GM21825 (cell line): Measurements from ENCODE around the gene PLEKHA5.
"Not testable (repeated sequence)": the region's sequence is repeated elsewhere in the genome, so short reads cannot be mapped to it uniquely, and the experiment has no call there.

Experiments
- ATAC-seq: cut with Tn5 transposase; IDR thresholded peaks from one replicate; pipeline ENCODE4 v1.9.1; 2021; ENCODE audit warnings: mild to moderate bottlenecking, moderate library complexity; ENCODE audit not compliant: unreplicated experiment

The PLEKHA5 gene

DNA sequence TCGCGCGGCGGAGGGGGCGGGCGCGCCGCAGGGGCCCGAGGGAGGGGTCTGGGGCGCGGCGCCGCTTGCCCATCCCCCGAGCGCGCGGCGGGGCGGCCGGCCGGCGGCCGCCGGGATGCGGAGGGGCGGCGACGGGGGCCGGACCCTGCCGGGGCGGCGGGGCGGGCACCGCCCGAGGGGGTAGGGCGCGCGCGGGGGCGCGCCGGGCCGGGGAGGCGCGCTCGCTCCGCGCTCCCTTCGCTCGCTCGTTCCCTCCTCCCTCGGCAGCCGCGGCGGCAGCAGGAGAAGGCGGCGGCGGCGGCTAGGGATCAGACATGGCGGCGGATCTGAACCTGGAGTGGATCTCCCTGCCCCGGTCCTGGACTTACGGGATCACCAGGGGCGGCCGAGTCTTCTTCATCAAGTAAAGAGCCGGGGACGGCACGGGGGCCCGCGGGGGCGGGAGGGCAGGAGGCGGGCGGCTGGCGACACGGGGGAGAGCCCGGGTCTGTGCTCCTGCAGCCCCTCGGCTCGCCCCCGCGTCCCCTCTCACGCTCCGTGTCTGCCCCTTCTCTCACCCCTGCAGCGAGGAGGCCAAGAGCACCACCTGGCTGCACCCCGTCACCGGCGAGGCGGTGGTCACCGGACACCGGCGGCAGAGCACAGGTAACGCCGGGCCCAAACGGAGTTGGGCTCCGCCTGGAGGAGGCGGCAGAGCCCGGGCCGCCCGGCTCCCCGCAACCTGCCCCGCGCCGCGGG, at the start of gene PLEKHA5:
PLEKHA5 (plus strand) TSS at position 248 of the 738 bp plus-strand sequence; CDS start at position 315, 67 bp downstream.
- no peak for ATAC-seq

DNA sequence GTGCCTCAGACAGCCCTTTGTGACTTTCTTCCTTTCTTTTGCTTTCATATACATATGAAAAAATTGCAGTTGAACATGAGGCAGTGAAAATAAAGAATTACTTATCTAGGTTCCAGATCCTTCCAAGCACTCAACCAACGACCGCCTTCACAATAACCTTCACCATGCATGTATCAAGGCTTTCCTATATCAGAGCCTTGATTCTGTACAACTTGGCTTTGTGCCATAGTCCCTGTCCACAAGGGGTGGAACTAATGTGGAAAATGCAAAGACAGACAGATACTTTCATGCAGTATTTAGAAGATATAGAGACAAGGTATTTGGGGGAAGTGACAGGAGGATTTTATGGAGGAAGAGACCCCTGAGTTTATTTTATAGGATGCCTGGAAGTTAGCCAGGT, 48.6 kb upstream of the PLEKHA5 start:
- no peak for ATAC-seq

DNA sequence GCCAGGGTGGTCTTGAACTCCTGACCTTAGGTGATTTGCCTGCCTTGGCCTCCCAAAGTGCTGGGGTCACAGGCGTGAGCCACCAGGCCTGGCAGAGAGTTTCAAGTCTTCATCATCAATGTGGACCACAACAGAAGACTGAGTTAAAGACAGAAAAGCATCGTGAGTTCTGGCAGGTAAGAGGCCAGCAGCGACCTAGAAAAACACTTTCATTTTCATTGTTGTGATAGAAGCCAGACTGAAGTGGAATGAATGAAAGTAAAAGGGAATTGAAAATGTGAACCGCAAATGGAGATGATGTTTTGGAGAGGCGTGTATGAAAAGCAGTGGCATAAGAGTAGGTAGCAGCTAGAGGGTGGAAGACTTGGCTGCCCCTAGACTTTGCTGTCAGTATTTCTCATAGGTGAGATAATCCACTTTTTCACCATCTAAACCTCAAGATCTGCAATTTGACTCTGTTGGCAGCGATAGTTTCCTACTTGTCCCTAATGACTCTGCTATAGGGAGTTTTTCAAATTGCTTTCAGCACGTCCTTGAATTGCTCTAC, 47.1 kb upstream of the PLEKHA5 start:
- no peak for ATAC-seq

DNA sequence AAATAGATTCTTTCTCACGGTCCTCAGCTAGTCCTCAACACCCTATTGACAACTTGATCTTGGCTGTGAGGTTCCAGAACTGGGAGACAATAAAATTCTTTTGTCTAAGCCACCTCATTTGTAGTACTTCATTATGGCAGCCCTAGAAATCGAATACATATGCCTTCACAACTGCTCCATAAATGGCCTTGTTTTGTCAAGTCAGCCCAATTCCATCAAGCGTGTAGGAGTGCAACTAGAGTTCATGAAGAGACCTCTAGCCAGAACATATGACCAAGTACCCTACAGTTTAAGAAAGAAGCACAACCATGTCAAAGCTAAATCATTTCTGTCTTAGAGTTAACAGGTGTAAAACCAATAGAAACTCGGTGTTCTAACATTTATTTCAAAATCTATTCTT, 45.0 kb upstream of the PLEKHA5 start:
- no peak for ATAC-seq

- no peak for ATAC-seq
Measured at GRCh38 chr12:19085090-19085489, 44.4 kb upstream of the PLEKHA5 start.

GRCh38 chr12:19088606-19089005, 40.9 kb upstream of the PLEKHA5 start:
- ATAC-seq: no peak

- ATAC-seq: not testable (repeated sequence)
Measured at GRCh38 chr12:19092482-19092881, 37.1 kb upstream of the PLEKHA5 start.

DNA sequence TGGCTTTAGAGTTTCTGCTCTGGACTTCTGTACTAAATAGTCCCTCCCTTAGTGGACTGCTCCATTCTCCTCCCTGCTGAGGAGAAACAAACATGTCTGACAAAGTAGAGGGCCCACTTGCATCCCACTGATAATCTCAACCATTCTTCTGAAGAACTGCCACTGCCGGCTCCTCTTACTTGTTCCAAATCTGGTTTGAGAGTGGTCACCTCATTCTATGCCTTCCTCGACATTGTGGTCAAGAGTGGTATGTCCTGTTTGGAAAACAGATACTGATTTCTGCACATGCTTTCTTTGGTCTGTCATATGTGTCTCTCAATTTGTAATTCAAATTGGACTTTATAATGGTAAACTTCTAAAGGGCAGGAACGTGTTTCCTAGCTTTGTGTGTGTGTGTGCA, 36.3 kb upstream of the PLEKHA5 start:
- ATAC-seq: no peak

DNA sequence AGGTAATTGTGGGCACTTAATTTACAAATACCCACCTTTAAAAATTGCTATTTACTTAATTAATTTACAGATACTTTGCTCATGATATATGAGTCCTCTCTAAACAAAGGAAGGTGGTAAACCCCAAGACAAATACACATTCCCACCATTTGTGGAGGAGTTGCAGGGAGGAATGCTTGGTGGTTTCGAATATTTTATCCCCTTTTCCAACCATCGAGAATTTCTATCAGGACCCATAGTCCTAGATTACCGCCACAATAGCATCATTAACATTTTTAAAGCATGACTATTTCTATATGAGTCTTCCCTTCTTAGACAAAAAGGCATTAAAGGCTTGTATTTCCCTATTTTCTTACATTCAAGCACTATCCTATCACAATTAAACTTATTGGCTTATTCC, 34.2 kb upstream of the PLEKHA5 start:
- no peak for ATAC-seq

DNA sequence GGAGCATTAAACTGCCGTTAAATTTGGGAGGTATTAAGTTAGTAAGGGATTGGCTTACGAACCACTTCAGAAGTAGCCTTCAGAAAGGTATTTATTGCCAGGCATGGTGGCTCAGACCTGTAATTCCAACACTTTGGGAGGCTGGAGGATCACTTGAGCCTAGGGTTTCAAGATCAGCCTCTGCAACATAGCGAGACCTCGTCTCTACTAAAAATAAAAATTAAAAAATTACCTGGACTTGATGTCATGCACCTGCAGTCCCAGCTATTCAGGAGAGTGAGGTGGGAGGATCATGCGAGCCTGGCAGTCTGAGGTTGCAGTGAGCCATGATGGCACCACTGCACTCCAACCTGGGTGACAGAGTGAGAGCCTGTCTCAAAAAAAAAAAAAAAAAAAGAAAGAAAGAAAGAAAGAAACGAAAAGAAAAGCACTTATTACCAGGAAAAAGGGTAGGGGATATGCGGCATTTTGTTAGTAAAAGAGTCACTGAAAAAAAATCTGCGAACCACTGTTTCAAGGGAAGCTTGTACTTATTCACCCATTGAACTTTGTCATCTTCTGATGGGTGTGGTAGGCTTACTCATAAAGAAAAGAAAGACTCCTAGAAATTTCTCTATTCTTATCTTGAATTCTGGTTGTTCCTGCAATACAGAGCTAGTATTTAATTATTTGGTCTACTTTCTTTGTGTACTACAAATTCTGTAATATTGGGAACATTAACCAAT, 33.6 kb upstream of the PLEKHA5 start:
- no peak for ATAC-seq

GRCh38 chr12:19105463-19105862, 24.1 kb upstream of the PLEKHA5 start:
- ATAC-seq: no peak

DNA sequence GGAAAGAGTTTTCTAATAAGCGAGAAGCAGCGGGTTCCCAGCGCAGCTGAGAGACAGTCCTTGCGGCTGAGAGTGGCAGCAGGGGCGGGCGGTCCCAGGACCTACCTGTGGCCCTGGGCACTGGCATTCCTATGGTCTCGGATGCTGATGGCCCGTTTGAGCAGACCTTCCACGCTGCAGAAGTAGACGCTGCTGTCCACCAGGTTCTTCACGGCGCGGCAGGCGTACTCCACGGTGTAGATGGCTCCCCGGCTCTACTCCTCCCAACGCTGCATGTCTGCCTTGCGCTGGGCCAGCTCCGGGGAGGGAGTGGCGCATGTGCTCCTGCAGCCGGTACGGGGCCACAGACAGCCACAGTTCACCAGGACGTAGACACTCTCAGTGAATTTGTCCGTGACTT, 21.8 kb upstream of the PLEKHA5 start:
- no peak for ATAC-seq

DNA sequence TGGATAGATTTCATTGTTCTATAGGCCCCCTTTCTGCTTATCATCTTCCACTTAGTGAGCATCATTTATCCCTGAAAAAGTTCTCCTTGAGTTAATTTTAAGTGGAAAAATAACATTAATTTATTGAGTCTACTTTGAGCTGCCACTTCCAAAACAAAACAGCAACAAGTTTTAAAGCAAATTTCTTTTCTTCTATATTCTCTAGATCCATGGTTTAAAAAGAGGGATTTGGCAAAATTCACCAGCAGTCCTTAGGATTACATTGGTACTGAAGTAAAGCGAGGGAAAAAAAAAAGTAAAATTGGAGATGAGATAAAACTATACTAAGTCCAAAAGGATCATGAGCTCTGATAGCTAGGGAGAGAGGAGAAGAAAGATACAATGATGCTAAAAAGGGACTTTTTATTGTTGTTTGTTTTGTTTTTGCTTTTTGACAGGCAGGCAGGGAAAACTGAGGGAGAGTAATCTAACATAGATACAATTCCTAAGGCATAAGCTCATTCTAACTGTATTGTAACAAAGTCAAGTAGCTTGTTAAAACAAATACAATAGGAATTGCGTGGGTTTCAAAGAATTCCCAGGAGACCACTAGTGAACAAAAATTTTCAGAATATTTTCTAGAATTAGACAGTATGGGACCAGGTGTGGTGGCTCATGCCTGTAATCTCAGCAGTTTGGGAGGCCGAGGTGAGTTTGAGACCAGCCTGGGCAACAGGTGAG, 19.2 kb upstream of the PLEKHA5 start:
- ATAC-seq: no peak

GRCh38 chr12:19113464-19113863, 16.1 kb upstream of the PLEKHA5 start:
- no peak for ATAC-seq

DNA sequence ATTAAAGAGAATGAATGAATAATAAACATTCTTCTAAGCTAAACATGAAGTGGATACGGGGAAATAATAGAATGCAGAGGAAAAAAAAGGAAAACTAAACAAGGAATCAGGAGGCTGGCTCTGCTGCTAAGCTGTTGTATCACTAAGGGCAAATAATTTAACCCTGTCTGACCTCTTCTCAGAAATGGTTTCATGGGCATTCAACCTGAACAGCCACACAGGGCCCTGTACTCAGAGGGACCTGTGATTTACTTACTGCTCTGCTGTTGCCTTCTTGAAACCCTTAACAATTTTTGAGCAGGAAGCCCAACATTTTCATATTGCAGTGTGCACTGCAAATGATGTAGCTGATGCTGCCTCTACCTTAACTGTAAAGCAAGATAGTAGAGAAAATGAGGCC, 14.2 kb upstream of the PLEKHA5 start:
- no peak for ATAC-seq

DNA sequence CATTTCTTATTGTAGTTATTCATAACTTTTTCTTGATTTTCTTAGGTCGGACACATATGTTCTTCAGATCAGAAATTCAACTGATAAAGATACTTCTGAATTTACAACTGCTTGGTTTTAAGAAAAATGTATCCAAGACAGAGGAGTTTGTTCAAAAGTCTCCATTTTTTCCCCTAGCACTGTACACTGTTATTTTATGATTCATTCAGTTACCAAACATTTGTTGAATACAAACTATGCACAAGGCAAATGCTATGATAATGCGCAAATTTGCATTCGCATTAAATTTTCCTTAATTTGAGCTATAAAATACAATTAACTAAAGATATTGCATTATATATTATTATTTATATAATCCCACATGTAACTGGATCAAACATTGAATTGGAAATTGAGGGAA, 10.1 kb upstream of the PLEKHA5 start:
- ATAC-seq: no peak

- no peak for ATAC-seq
Measured at GRCh38 chr12:19120795-19121194, 8.7 kb upstream of the PLEKHA5 start.

GRCh38 chr12:19121449-19122018, 8.0 kb upstream of the PLEKHA5 start:
- ATAC-seq: no peak

- ATAC-seq: no peak
Measured at GRCh38 chr12:19125325-19125724, 4.2 kb upstream of the PLEKHA5 start.

- no peak for ATAC-seq
Measured at GRCh38 chr12:19127270-19127669, 2.3 kb upstream of the PLEKHA5 start.

DNA sequence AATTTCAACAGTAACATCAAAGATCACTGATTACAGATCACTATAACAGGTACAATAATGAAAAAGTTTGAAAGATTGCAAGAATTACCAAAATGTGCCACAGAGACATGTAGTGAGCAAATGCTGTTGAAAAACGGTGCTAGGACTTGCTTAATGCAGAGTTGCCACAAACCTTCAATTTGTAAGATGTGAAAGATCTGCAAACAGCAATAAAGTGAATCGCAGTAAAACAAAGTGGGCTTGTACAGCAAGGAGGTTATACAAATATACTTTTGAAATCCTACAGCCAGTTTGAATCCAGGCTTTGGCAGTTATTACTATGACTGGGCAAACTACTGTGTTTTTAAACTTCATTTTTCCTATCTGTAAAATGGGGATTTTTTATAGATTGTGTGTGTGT, 1.0 kb upstream of the PLEKHA5 start:
- no peak for ATAC-seq
